GM10266 (cell line): ENCODE data around the gene NRDC.
"Not testable (repeated sequence)": the region's sequence is repeated elsewhere in the genome, so short reads cannot be mapped to it uniquely, and the experiment has no call there.

ENCODE experiments used
- DNase-seq: peaks from one replicate; pipeline ENCODE4 v3.0.0; 2012; ENCODE audit errors: extremely low spot score
- CTCF ChIP-seq: IDR thresholded peaks from 2 replicates; pipeline ENCODE4 v1.5.1; 2012; ENCODE audit warnings: mild to moderate bottlenecking, low read depth; ENCODE audit not compliant: control insufficient read depth, insufficient read depth; ENCODE audit errors: missing control alignments

NRDC gene

GRCh38 chr1:51906306-51907078 is 28.0 kb upstream of the NRDC start:
- no peak for DNase-seq
- no peak for TF ChIP-seq CTCF

- TF ChIP-seq CTCF = no peak
- DNase-seq = no peak
Measured at GRCh38 chr1:51902456-51902855, 23.9 kb upstream of the NRDC start.

- TF ChIP-seq CTCF = no peak
Measured at GRCh38 chr1:51901151-51901550, 22.6 kb upstream of the NRDC start.

GRCh38 chr1:51899022-51899421 is 20.5 kb upstream of the NRDC start:
- DNase-seq = no peak
- no peak for TF ChIP-seq CTCF

More at GRCh38 chr1:51901151-51901550, 22.6 kb upstream of the NRDC start:
- no peak for DNase-seq

GRCh38 chr1:51898090-51898734 is 19.7 kb upstream of the NRDC start:
- no peak for DNase-seq
- TF ChIP-seq CTCF = no peak

- no peak for TF ChIP-seq CTCF
- no peak for DNase-seq
Measured at GRCh38 chr1:51897699-51898031, 19.1 kb upstream of the NRDC start.

- not testable (repeated sequence) for DNase-seq
Measured at GRCh38 chr1:51894748-51895147, 16.2 kb upstream of the NRDC start.
